Measurements from ENCODE around the gene GUCY2C.
A peak's percentile ranks its signal among the peaks of the same experiment; 100 is the strongest.

Gene GUCY2C

DNA sequence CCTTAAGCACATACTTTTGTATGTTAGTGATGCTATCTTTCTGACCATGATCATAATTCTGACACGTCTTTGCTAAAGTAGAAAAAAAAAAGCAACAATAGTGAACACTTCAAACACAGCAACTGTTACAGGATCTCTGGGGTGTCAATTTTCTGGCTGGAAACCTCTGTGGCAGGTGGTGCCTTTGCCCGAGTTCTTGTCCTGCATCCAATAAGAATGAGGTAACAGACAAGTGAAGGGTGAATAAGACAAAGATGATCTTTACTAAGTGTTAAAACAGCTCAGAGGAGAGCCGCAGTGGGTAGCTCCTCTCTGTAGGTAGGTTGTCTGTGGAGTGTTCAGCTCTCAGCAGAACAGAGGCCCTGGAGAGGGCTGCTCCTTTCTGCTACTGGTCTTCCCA, 107.8 kb downstream of the GUCY2C start:
- H3K4me2 ChIP-seq, result no peak overlapping the region
- TF ChIP-seq, protein P1, sequence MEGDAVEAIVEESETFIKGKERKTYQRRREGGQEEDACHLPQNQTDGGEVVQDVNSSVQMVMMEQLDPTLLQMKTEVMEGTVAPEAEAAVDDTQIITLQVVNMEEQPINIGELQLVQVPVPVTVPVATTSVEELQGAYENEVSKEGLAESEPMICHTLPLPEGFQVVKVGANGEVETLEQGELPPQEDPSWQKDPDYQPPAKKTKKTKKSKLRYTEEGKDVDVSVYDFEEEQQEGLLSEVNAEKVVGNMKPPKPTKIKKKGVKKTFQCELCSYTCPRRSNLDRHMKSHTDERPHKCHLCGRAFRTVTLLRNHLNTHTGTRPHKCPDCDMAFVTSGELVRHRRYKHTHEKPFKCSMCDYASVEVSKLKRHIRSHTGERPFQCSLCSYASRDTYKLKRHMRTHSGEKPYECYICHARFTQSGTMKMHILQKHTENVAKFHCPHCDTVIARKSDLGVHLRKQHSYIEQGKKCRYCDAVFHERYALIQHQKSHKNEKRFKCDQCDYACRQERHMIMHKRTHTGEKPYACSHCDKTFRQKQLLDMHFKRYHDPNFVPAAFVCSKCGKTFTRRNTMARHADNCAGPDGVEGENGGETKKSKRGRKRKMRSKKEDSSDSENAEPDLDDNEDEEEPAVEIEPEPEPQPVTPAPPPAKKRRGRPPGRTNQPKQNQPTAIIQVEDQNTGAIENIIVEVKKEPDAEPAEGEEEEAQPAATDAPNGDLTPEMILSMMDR (conservative IDR thresholded peaks at IDR 0.05; ENCODE audit: low read depth, low read length), result no peak
- no peaks in the 10 kb centered on the region for H3K4me1 ChIP-seq (ENCODE audit: low read depth, poor library complexity, severe bottlenecking)
- no peaks in the 10 kb centered on the region for H3K79me2 ChIP-seq (ENCODE audit: insufficient read depth, low read depth)
- H2AFZ ChIP-seq (ENCODE audit: low read depth), result no peak overlapping the region
- H3K36me3 ChIP-seq (ENCODE audit: insufficient read depth), result no peaks in the 10 kb centered on the region
- H3K4me3 ChIP-seq (IDR thresholded peaks at IDR 0.05; ENCODE audit: insufficient read depth, low read depth, low read length), result no peak overlapping the region
- no peaks in the 10 kb centered on the region for H4K20me1 ChIP-seq (ENCODE audit: insufficient read depth)
- H3K9ac ChIP-seq, result no peak overlapping the region
- H3K27me3 ChIP-seq (ENCODE audit: insufficient read depth, low read depth), result no peaks in the 10 kb centered on the region
- no peak overlapping the region for H3K27ac ChIP-seq

DNA sequence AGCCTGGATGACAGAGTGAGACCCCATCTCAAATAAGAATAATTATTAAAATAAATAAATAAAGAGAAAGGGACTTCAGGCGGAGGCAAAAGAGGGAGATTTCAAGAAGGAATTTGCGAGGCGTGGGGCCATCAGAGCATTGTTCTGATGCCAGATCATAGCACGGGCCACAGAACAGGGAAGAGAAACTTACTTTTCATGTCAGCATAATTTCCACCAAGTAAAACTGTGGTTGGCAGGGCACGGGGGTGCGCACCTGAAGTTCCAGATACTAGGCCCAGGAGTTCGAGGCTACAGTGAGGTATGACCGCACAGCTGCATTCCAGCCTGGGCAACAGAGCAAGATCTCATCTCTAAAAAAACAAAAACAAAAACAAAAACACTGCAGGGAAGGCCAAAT, 117.8 kb downstream of the GUCY2C start:
- Histone ChIP-seq H3K27ac (no peak overlapping the region), H3K4me2 (no peak overlapping the region), H3K27me3 (ENCODE audit: insufficient read depth, low read depth) (no peaks in the 10 kb centered on the region), H3K36me3 (ENCODE audit: insufficient read depth) (no peaks in the 10 kb centered on the region), H3K4me1 (ENCODE audit: low read depth, poor library complexity, severe bottlenecking) (peaks cover 19% of the 10 kb centered on the region), H4K20me1 (ENCODE audit: insufficient read depth) (no peaks in the 10 kb centered on the region), H3K4me3 (IDR thresholded peaks at IDR 0.05; ENCODE audit: insufficient read depth, low read depth, low read length) (no peak overlapping the region), H3K9ac (no peak overlapping the region), H2AFZ (ENCODE audit: low read depth) (no peak overlapping the region), H3K79me2 (ENCODE audit: insufficient read depth, low read depth) (no peaks in the 10 kb centered on the region)
- TF ChIP-seq, protein P1 (conservative IDR thresholded peaks at IDR 0.05; ENCODE audit: low read depth, low read length), result no peak

DNA sequence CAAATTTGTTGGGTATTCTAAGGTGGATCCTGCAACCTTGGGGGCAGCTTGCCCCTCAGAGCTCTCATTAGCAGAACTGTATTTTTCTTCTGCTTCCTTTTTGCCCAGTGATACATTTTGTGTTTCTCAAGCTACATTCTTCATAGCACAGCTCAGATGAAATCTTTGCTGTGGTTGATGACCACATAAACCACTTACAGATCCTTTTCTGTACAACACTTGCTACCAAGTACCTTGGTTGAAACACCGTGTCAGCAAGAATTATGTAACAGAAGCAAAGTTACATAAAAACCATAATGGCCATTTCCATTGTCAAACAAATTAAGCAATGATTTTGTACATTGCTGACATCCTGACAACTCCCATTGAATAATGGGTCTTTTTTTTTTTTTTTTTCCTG, 119.1 kb downstream of the GUCY2C start:
- Histone ChIP-seq H4K20me1 (ENCODE audit: insufficient read depth) (no peaks in the 10 kb centered on the region), H3K79me2 (ENCODE audit: insufficient read depth, low read depth) (no peaks in the 10 kb centered on the region), H3K9ac (no peak overlapping the region), H3K36me3 (ENCODE audit: insufficient read depth) (no peaks in the 10 kb centered on the region), H3K27me3 (ENCODE audit: insufficient read depth, low read depth) (no peaks in the 10 kb centered on the region), H2AFZ (ENCODE audit: low read depth) (no peak overlapping the region), H3K4me3 (IDR thresholded peaks at IDR 0.05; ENCODE audit: insufficient read depth, low read depth, low read length) (no peak overlapping the region), H3K4me2 (peak overlapping the region; percentile 11; the same call in 1 of the 2 replicates), H3K27ac (no peak overlapping the region), H3K4me1 (ENCODE audit: low read depth, poor library complexity, severe bottlenecking) (peaks cover 19% of the 10 kb centered on the region)
- TF ChIP-seq, protein P1 (conservative IDR thresholded peaks at IDR 0.05; ENCODE audit: low read depth, low read length), result no peak

DNA sequence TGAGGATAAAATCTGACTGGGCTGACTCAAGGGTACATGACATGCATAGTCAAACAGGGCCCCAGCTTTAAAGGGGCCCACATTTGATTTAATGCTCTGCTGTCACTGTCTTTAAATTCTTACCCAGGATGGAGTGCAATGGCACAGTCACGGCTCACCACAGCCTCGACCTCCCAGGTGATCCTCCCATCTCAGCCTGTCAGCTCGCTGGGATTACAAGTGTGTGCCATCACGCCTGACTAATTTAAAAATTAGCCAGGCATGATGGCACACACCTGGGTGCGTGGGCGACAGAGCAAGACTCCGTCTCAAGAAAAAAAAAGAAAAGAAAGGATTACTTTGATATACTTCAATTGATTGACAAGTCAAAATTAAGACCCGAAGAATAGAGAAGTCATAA, 119.5 kb downstream of the GUCY2C start:
- Histone ChIP-seq H3K79me2 (ENCODE audit: insufficient read depth, low read depth) (no peaks in the 10 kb centered on the region), H3K4me1 (ENCODE audit: low read depth, poor library complexity, severe bottlenecking) (peaks cover 19% of the 10 kb centered on the region), H3K27ac (no peak overlapping the region), H3K4me2 (peak overlapping the region; percentile 11; the same call in 1 of the 2 replicates), H4K20me1 (ENCODE audit: insufficient read depth) (no peaks in the 10 kb centered on the region), H3K27me3 (ENCODE audit: insufficient read depth, low read depth) (no peaks in the 10 kb centered on the region), H2AFZ (ENCODE audit: low read depth) (no peak overlapping the region), H3K4me3 (IDR thresholded peaks at IDR 0.05; ENCODE audit: insufficient read depth, low read depth, low read length) (no peak overlapping the region), H3K9ac (no peak overlapping the region), H3K36me3 (ENCODE audit: insufficient read depth) (no peaks in the 10 kb centered on the region)
- TF ChIP-seq, protein P1 (conservative IDR thresholded peaks at IDR 0.05; ENCODE audit: low read depth, low read length), result no peak

All from KMS-11 (cell line).